Lower leg skin (tissue), 3 donors: Measurements from ENCODE around the gene PRKCE.

Experiments
- CTCF ChIP-seq, 3 donors: fragments of 450-650 bp; IDR thresholded peaks; one replicate each; pipeline ENCODE4 v1.5.1; 2016; ENCODE audit warnings: antibody characterized with exemption in 3 of 3, mild to moderate bottlenecking in 3 of 3, moderate library complexity in 2 of 3
- POLR2A ChIP-seq, 2 donors: fragments of 450-650 bp; IDR thresholded peaks; one replicate each; pipeline ENCODE4 v1.6.1; 2016 to 2017; ENCODE audit warnings: antibody characterized with exemption in 2 of 2, mild to moderate bottlenecking in 1 of 2, moderate library complexity in 1 of 2

DNA sequence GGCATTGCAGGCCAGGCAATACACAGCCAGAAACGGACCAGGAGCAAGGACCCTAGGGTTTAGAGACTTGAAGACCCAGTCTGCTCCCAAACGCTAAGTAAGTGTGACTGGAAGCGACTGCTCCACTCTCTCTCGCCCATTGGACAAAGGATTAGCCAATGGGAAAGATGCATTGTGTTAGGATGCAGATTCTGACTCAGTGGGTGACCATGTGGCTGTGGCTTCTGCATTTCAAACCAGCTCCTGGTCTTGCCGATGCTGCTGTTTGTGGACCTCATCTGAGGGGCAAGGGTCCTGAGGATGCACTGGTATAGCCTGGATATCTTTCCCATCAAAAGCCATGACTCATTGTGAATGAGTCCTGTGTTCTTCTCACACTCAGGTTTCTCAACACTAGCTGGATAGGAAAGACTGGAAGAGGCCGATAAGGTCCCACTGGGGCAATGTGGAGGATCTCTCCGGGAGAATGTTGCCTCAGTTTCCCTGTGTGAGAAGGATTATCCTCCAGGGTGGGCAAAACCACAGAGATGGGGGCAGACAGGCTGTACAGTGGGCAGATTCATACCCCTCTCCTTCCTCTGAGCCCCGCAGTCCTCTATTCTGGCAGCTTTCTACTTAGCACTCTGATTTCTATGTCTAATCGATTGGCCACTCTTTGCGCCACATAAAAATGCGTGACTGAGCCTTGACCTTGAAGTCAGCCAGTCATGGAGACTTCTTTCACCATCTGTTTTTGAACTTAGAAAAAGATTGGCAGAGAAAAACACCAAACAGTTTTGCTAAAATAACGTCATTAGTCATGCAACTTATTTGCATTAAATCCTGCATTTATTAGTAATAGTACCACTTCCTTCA, 257.1 kb downstream of the PRKCE start:
- TF ChIP-seq CTCF (IDR thresholded peaks at IDR 0.05) (no peak), POLR2A (IDR thresholded peaks at IDR 0.05) (no peak)
